ENCODE data around the gene VEGFB.

Gene VEGFB

DNA sequence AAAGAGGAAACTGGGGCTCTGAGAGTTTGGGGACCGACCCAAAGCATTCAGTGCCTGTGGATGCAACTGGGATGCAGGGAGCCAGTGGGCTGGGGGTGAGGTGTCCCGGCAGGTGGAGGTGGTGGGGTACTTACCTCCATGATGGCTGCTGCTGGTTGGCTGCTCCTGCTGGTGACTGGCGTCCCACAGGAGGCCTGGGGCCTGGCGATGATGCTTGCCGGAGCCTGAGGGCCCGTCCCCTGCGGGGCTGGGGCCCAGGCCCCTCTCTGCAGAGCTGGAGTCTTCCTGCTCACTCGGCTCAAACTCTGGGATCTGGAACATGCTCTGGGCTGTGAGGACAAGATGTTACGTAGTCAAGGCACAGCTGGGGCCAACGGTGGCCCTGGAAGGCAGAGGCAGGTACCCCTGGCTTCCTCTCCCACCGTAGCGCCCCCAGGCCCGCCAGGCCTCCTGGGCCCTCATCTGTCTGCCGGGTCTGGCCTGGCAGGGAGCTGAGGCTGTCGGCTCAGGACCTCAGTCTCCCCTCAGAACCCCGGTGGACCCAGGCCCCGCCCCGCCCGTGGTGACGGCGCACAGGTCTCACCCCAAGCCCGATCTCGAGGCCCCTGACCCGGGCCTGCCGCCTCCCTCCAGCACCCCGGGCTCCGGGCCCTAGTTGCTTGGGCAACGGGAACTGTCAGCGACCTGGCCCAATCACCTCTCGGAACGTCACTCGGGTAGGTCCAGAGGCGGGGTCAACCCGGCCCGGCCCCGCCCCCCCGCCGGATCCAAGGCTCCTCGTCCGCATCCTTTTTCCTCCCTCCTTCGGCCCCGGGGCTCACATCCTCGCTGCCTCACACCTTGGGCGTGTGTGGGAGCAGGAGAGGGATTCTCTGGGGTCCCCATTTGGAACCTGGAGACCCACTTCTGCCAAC is 49.9 kb downstream of the VEGFB start, which contains the start of gene BAD:
Gene BAD (minus strand): TSS at position 618 of the 914 bp plus-strand sequence. CDS start 297 bp downstream, at position 321.
- peak; percentile 97 for DNase-seq (ENCODE audit: low spot score)

DNA sequence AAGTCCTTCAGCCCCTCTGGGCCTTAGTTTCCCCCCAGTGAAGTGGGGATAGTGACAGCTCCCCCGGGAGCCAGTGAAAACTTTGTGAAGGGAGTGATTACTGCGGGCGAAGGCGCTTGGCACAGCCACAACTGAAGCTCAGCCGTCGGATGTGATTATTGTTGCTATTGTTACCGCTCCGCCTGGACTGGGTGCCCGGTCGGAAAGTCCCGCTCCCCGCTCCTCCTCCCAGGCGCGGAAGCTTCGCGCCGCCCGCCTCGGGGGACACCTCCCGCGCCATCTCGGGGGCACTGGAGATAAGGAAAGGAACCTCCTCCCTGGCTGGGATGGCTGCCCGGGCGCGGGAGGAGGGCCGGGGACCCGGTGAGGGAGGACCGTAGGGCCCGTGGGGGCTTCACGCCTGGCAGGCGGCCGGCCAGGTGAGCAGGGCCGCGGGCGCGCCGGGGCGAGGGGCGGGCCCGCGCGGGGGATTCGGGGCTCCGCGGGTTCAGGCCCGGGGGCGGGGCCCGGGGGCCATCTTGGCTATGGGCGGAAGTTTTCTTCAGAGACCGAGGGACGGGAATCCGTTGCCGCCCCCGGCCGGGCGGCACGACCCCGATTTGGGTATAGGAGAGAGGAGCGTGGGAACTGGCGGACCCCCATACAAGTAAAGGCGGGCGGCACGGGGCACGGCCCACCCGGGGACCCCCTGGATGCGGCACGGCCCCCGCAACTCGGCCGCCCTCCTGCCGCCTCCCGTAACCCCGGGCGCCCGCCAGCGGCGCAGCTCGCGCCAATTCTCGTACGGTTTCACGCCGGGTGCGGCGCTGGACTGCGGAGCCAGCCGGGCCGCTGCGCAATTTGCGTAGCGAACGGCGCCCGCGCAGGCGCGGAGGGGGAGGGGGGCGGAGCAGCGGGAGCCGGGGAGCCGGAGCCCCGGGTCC is 50.8 kb downstream of the VEGFB start, which contains the start of gene GPR137:
Gene GPR137 (plus strand): TSS at position 887 of the 923 bp plus-strand sequence. CDS start 677 bp downstream, outside the sequence.
- DNase-seq (ENCODE audit: low spot score): peak; percentile 82

DNA sequence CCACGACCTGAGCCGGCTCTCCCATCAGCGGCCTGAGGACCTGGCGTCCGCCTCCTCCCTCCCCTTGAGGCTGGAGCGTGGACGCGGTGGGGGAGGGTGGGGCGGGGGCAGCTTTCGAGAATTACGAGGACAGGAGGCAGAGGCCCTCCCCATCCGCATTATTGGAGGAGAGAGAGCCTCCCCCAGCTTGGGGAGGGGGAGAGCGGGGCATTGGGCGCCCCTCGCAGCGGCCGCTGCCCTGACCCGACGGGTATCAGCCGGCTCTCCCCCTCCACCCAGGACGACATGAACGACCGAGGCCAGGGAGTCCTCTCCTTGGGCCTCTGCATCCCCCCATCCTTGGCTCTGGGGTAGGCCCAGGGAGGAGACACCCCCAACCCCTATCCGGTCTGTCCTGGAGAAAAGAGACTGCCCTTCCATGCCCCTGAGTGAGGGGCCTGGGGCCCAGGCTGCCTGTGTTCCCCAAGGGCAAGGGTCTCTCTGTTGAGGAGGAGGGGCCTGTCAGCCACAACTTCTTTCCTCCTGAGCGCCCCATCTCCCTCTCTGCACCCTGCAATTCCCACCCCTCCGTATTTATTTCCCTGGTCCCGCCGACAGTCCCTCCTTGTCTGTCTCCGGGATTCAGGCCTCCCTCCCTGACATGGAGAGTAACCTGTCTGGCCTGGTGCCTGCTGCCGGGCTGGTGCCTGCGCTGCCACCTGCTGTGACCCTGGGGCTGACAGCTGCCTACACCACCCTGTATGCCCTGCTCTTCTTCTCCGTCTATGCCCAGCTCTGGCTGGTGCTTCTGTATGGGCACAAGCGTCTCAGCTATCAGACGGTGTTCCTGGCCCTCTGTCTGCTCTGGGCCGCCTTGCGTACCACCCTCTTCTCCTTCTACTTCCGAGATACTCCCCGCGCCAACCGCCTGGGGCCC is 51.8 kb downstream of the VEGFB start:
- no peak for DNase-seq (ENCODE audit: low spot score)

DNA sequence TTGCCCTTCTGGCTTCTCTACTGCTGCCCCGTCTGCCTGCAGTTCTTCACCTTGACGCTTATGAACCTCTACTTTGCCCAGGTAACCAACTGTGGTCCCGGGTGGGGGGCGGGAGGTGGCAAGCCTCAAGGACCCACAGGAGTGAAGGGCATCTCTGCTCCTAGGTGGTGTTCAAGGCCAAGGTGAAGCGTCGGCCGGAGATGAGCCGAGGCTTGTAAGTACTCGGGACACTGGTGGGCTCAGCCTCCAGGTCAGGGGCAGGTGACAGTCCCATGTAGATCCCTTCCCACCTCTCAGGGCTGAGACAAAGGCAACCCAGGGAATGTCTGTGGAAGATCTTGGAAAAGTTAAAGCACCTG is 52.4 kb downstream of the VEGFB start:
- DNase-seq (ENCODE audit: low spot score): no peak

- DNase-seq (ENCODE audit: low spot score): no peak
Observed at GRCh38 chr11:64287676-64288352, 53.4 kb downstream of the VEGFB start.

GRCh38 chr11:64288353-64288750 is 54.0 kb downstream of the VEGFB start:
- DNase-seq (ENCODE audit: low spot score): no peak

All from HuH-7.5 (cell line).